Endothelial cell (in vitro differentiated cells): Measurements from ENCODE around the gene SLX1A. TPM values are rescaled to one million over a fixed set of nuclear protein-coding genes. Genes with fewer than 3 reads are reported as not detected.

Experiments used
- DNase-seq: peaks from one replicate; pipeline ENCODE4 v3.0.0; 2021; ENCODE audit warnings: low spot score
- H3K27ac Mint-ChIP-seq: one replicate; pipeline ENCODE4 v1.8.0; 2021; ENCODE audit warnings: mixed read lengths, inconsistent platforms; ENCODE audit not compliant: unreplicated experiment
- H3K27me3 Mint-ChIP-seq: one replicate; pipeline ENCODE4 v1.8.0; 2021; ENCODE audit warnings: mild to moderate bottlenecking, moderate library complexity, mixed read lengths, inconsistent platforms; ENCODE audit not compliant: unreplicated experiment
- H3K36me3 Mint-ChIP-seq: one replicate; pipeline ENCODE4 v1.8.0; 2021; ENCODE audit warnings: mild to moderate bottlenecking, low read depth, mixed read lengths, inconsistent platforms; ENCODE audit not compliant: unreplicated experiment
- H3K4me1 Mint-ChIP-seq: one replicate; pipeline ENCODE4 v1.8.0; 2021; ENCODE audit warnings: mild to moderate bottlenecking, mixed read lengths, inconsistent platforms; ENCODE audit not compliant: unreplicated experiment
- H3K4me3 Mint-ChIP-seq: one replicate; pipeline ENCODE4 v1.8.0; 2021; ENCODE audit warnings: mild to moderate bottlenecking, mixed read lengths, inconsistent platforms; ENCODE audit not compliant: unreplicated experiment
- H3K9me3 Mint-ChIP-seq: one replicate; pipeline ENCODE4 v1.8.0; 2021; ENCODE audit warnings: mixed read lengths, inconsistent platforms; ENCODE audit not compliant: unreplicated experiment
- CTCF ChIP-seq: fragments of 200-600 bp; sonication (generic); IDR thresholded peaks from one replicate; pipeline ENCODE4 v1.5.0; 2021; ENCODE audit warnings: antibody characterized with exemption; ENCODE audit not compliant: unreplicated experiment
- total RNA-seq: library from RNA; stranded (reverse); fragmentation: NEBNext Ultra II Directional; extraction: Animal tissue kit (Norgen Biotek cat#: 25700); gene quantifications from one replicate; pipeline ENCODE4 v1.2.1, GENCODE V29; 2021; ENCODE audit not compliant: unreplicated experiment

The SLX1A gene
- total RNA-seq, 1 donor from 2014 or later: 61.0 TPM

GRCh38 chr16:30184096-30184890 lies 9.4 kb upstream of the SLX1A start:
- no peak for TF ChIP-seq CTCF
- Mint-ChIP-seq H3K27me3 (peaks cover 9% of the 10 kb centered on the region), H3K27ac (no peak overlapping the region), H3K4me3 (peak overlapping the region; percentile 47), H3K9me3 (no peaks in the 10 kb centered on the region), H3K4me1 (no peaks in the 10 kb centered on the region), H3K36me3 (no peaks in the 10 kb centered on the region)
- no peak for DNase-seq

- DNase-seq: no peak
- no peak overlapping the region for H3K27ac Mint-ChIP-seq
- no peaks in the 10 kb centered on the region for H3K4me1 Mint-ChIP-seq
- H3K27me3 Mint-ChIP-seq: peaks cover 9% of the 10 kb centered on the region
- H3K4me3 Mint-ChIP-seq: peak overlapping the region; percentile 42
- H3K36me3 Mint-ChIP-seq: no peaks in the 10 kb centered on the region
- TF ChIP-seq CTCF: no peak
- H3K9me3 Mint-ChIP-seq: no peaks in the 10 kb centered on the region
Observed at GRCh38 chr16:30184891-30185682, 8.6 kb upstream of the SLX1A start.

GRCh38 chr16:30185683-30186421 lies 7.8 kb upstream of the SLX1A start:
- Mint-ChIP-seq H3K36me3 (no peaks in the 10 kb centered on the region), H3K4me1 (no peaks in the 10 kb centered on the region), H3K27ac (no peak overlapping the region), H3K9me3 (no peaks in the 10 kb centered on the region), H3K27me3 (peaks cover 9% of the 10 kb centered on the region), H3K4me3 (no peak overlapping the region)
- no peak for DNase-seq
- no peak for TF ChIP-seq CTCF

- Mint-ChIP-seq H3K4me3 (no peak overlapping the region), H3K9me3 (no peaks in the 10 kb centered on the region), H3K36me3 (no peaks in the 10 kb centered on the region), H3K27me3 (peaks cover 9% of the 10 kb centered on the region), H3K4me1 (no peaks in the 10 kb centered on the region), H3K27ac (no peak overlapping the region)
- TF ChIP-seq CTCF: no peak
- DNase-seq: no peak
Observed at GRCh38 chr16:30186444-30186781, 7.3 kb upstream of the SLX1A start.
